HL-60/S4 (cell line): Measurements from ENCODE around the gene PDE4D.

ENCODE experiments used
- in situ Hi-C: fragments of 300-500 bp; cut with MboI; formaldehyde crosslinking; loops from 2 replicates; pipeline ENCODE4 v1.14.3; 2022; ENCODE audit warnings: low sequenced_read_pairs

Gene PDE4D

GRCh38 chr5:59249160-59249559, 644.4 kb downstream of the PDE4D start:
- in situ Hi-C loops: no loop called here

GRCh38 chr5:59246882-59247281, 646.6 kb downstream of the PDE4D start:
- in situ Hi-C loops: no loop called here

GRCh38 chr5:59246145-59246869, 647.2 kb downstream of the PDE4D start:
- in situ Hi-C loops: no loop called here

- in situ Hi-C loops: no loop called here
Observed at GRCh38 chr5:59245198-59245597, 648.3 kb downstream of the PDE4D start.

GRCh38 chr5:59241552-59241951, 652.0 kb downstream of the PDE4D start:
- in situ Hi-C loops: no loop called here

GRCh38 chr5:59241119-59241518, 652.4 kb downstream of the PDE4D start:
- in situ Hi-C loops: no loop called here

- in situ Hi-C loops: no loop called here
Observed at GRCh38 chr5:59238126-59238902, 655.2 kb downstream of the PDE4D start.

GRCh38 chr5:59236986-59237385, 656.5 kb downstream of the PDE4D start:
- in situ Hi-C loops: no loop called here

- in situ Hi-C loops: no loop called here
Observed at GRCh38 chr5:59236448-59236847, 657.1 kb downstream of the PDE4D start.

- in situ Hi-C loops: no loop called here
Observed at GRCh38 chr5:59234236-59234635, 659.3 kb downstream of the PDE4D start.

GRCh38 chr5:59231221-59231931, 662.1 kb downstream of the PDE4D start:
- in situ Hi-C loops: no loop called here

GRCh38 chr5:59222687-59223511, 670.6 kb downstream of the PDE4D start:
- in situ Hi-C loops: no loop called here

GRCh38 chr5:59221769-59222168, 671.8 kb downstream of the PDE4D start:
- in situ Hi-C loops: no loop called here

GRCh38 chr5:59218424-59219045, 675.0 kb downstream of the PDE4D start:
- in situ Hi-C loops: no loop called here

- in situ Hi-C loops: no loop called here
Observed at GRCh38 chr5:59216841-59217240, 676.7 kb downstream of the PDE4D start.

- in situ Hi-C loops: no loop called here
Observed at GRCh38 chr5:59212596-59212995, 680.9 kb downstream of the PDE4D start.

GRCh38 chr5:59209758-59210359, 683.7 kb downstream of the PDE4D start:
- in situ Hi-C loops: no loop called here

- in situ Hi-C loops: no loop called here
Observed at GRCh38 chr5:59208474-59208873, 685.1 kb downstream of the PDE4D start.

GRCh38 chr5:59207401-59207800, 686.1 kb downstream of the PDE4D start:
- in situ Hi-C loops: no loop called here

GRCh38 chr5:59206132-59206581, 687.4 kb downstream of the PDE4D start:
- in situ Hi-C loops: no loop called here
